Natural killer cell (primary cell): Measurements from ENCODE around the gene OSGIN1. TPM values are rescaled to one million over a fixed set of nuclear protein-coding genes. Genes with fewer than 3 reads are reported as not detected.

Source experiments
- ATAC-seq, 3 donors: fragments of 150-1000 bp in 2 of 3; fragments of 200-7000 bp in 1 of 3; cut with Tn5 transposase; 1 replicate in 1 of 3; 2 replicates in 2 of 3; pipeline ENCODE4 v1.10.0; 2021; ENCODE audit warnings: mild to moderate bottlenecking in 2 of 3, moderate library complexity in 2 of 3
- DNase-seq, 2 donors: peaks; one replicate each; pipeline versions ENCODE4 v3.0.0 to v3.0.0-alpha.2; 2013 to 2021; ENCODE audit warnings: mixed read lengths in 1 of 2
- H3K27ac ChIP-seq: one replicate; pipeline ENCODE4 v1.5.1; 2013; ENCODE audit warnings: mild to moderate bottlenecking, low read length
- H3K27me3 ChIP-seq: one replicate; pipeline ENCODE4 v1.6.1; 2013; ENCODE audit warnings: low read length; ENCODE audit not compliant: control insufficient read depth, insufficient read depth
- H3K36me3 ChIP-seq: one replicate; pipeline ENCODE4 v1.6.1; 2013; ENCODE audit warnings: low read length; ENCODE audit not compliant: control insufficient read depth, insufficient read depth
- H3K4me1 ChIP-seq: one replicate; pipeline ENCODE4 v1.6.1; 2013; ENCODE audit warnings: low read length; ENCODE audit not compliant: control insufficient read depth, insufficient read depth
- H3K4me3 ChIP-seq: one replicate; pipeline ENCODE4 v1.5.1; 2013; ENCODE audit warnings: low read length
- H3K9me3 ChIP-seq: one replicate; pipeline ENCODE4 v1.6.1; 2013; ENCODE audit warnings: low read length; ENCODE audit not compliant: control insufficient read depth, insufficient read depth
- H3K27ac Mint-ChIP-seq, 2 donors: one replicate each; pipeline ENCODE4 v1.8.0; 2022; ENCODE audit warnings: mild to moderate bottlenecking in 2 of 2, mixed read lengths in 2 of 2, moderate library complexity in 1 of 2
- H3K27me3 Mint-ChIP-seq, 2 donors: one replicate each; pipeline ENCODE4 v1.8.0; 2022; ENCODE audit warnings: low read depth in 2 of 2, mixed read lengths in 2 of 2
- H3K36me3 Mint-ChIP-seq: one replicate; pipeline ENCODE4 v1.8.0; 2022; ENCODE audit warnings: mixed read lengths
- H3K4me1 Mint-ChIP-seq, 2 donors: one replicate each; pipeline ENCODE4 v1.8.0; 2022; ENCODE audit warnings: mixed read lengths in 2 of 2
- H3K4me3 Mint-ChIP-seq: one replicate; pipeline ENCODE4 v1.8.0; 2022; ENCODE audit warnings: mild to moderate bottlenecking, moderate library complexity, mixed read lengths
- H3K9me3 Mint-ChIP-seq, 2 donors: one replicate each; pipeline ENCODE4 v1.8.0; 2022; ENCODE audit warnings: mixed read lengths in 2 of 2
- CTCF ChIP-seq: fragments of 200-600 bp; IDR thresholded peaks from one replicate; pipeline ENCODE4 v1.8.0; 2022; ENCODE audit warnings: antibody characterized with exemption
- WGBS: methylation state at CpG from one replicate; pipeline ENCODE4 v1.1.7; 2013; ENCODE audit warnings: missing lambda C conversion rate; ENCODE audit not compliant: insufficient coverage; 5-methylcytosine and 5-hydroxymethylcytosine counted together
- intact Hi-C: fragments of 100-400 bp; cut with micrococcal nuclease; formaldehyde crosslinking; loops from one replicate; pipeline ENCODE4 v1.14.2; 2022
- total RNA-seq, 4 donors: library from RNA; stranded (reverse); fragments of 120-200 nt in 1 of 4; gene quantifications; one replicate each; pipeline versions ENCODE4 v1.2.3 to v1.2.4, GENCODE V29; 2013 to 2022

OSGIN1 gene
- total RNA-seq, 3 donors from 2014 or later (not counting 1 experiment from before 2014, with no cell fraction given), result 3.9 to 4.1 (median 4.0) TPM

- Histone ChIP-seq H3K36me3 (no peaks in the 10 kb centered on the region), H3K9me3 (no peaks in the 10 kb centered on the region), H3K4me1 (no peaks in the 10 kb centered on the region), H3K27me3 (no peaks in the 10 kb centered on the region), H3K27ac (no peak overlapping the region), H3K4me3 (no peak overlapping the region)
- DNase-seq (no peak), ATAC-seq (no peak)
- peaks cover 0 to 2% of the 10 kb centered on the region in 2 donors for H3K27me3 Mint-ChIP-seq
- no peak overlapping the region for H3K4me3 Mint-ChIP-seq
- intact Hi-C loops, result no loop called here
- WGBS, result 82% methylated on average over 7 of the region's 7 CpGs
- H3K4me1 Mint-ChIP-seq, result no peaks in the 10 kb centered on the region
- H3K9me3 Mint-ChIP-seq, result no peaks in the 10 kb centered on the region
- TF ChIP-seq CTCF, result no peak
- no peak overlapping the region for H3K27ac Mint-ChIP-seq
- no peaks in the 10 kb centered on the region for H3K36me3 Mint-ChIP-seq
Measured at GRCh38 chr16:84004442-84004841, 51.4 kb downstream of the OSGIN1 start.

- Mint-ChIP-seq H3K9me3 (no peaks in the 10 kb centered on the region), H3K27me3 (peaks cover 0 to 2% of the 10 kb centered on the region in 2 donors), H3K4me1 (no peaks in the 10 kb centered on the region), H3K36me3 (no peaks in the 10 kb centered on the region), H3K4me3 (no peak overlapping the region), H3K27ac (no peak overlapping the region)
- intact Hi-C loops, result no loop called here
- Histone ChIP-seq H3K27me3 (no peaks in the 10 kb centered on the region), H3K27ac (no peak overlapping the region), H3K9me3 (no peaks in the 10 kb centered on the region), H3K36me3 (no peaks in the 10 kb centered on the region), H3K4me1 (no peaks in the 10 kb centered on the region), H3K4me3 (no peak overlapping the region)
- no peak for TF ChIP-seq CTCF
- 69% methylated on average over 5 of the region's 5 CpGs for whole genome bisulfite sequencing
- ATAC-seq (no peak), DNase-seq (no peak)
Measured at GRCh38 chr16:84005391-84005790, 52.4 kb downstream of the OSGIN1 start.

GRCh38 chr16:84007520-84007919, 54.5 kb downstream of the OSGIN1 start:
- intact Hi-C loops, result no loop called here
- ATAC-seq (no peak), DNase-seq (no peak)
- Histone ChIP-seq H3K9me3 (no peaks in the 10 kb centered on the region), H3K4me3 (no peak overlapping the region), H3K36me3 (no peaks in the 10 kb centered on the region), H3K4me1 (no peaks in the 10 kb centered on the region), H3K27ac (no peak overlapping the region), H3K27me3 (no peaks in the 10 kb centered on the region)
- no peaks in the 10 kb centered on the region for H3K36me3 Mint-ChIP-seq
- no peak overlapping the region for H3K4me3 Mint-ChIP-seq
- no peaks in the 10 kb centered on the region for H3K4me1 Mint-ChIP-seq
- no peak overlapping the region for H3K27ac Mint-ChIP-seq
- no peaks in the 10 kb centered on the region for H3K27me3 Mint-ChIP-seq
- no peak for TF ChIP-seq CTCF
- WGBS, result 81% methylated on average over 4 of the region's 4 CpGs
- no peaks in the 10 kb centered on the region for H3K9me3 Mint-ChIP-seq

- ATAC-seq, result no peak
- no peak for TF ChIP-seq CTCF
Measured at GRCh38 chr16:84007965-84008364, 54.9 kb downstream of the OSGIN1 start.

More at GRCh38 chr16:84007965-84008364, 54.9 kb downstream of the OSGIN1 start:
- Histone ChIP-seq H3K27ac (no peak overlapping the region), H3K27me3 (no peaks in the 10 kb centered on the region), H3K4me1 (no peaks in the 10 kb centered on the region), H3K36me3 (no peaks in the 10 kb centered on the region), H3K4me3 (no peak overlapping the region), H3K9me3 (no peaks in the 10 kb centered on the region)
- WGBS, result 67% methylated on average over 5 of the region's 8 CpGs
- Mint-ChIP-seq H3K9me3 (no peaks in the 10 kb centered on the region), H3K27ac (no peak overlapping the region), H3K36me3 (no peaks in the 10 kb centered on the region), H3K4me1 (no peaks in the 10 kb centered on the region), H3K4me3 (no peak overlapping the region), H3K27me3 (no peaks in the 10 kb centered on the region)
- DNase-seq, result no peak
- intact Hi-C loops, result no loop called here
